Loucy (cell line): ENCODE results near the gene WDR33.

Source experiments
- CTCF ChIP-seq: fragments of 200-600 bp; sonication (generic); conservative IDR thresholded peaks from 2 replicates; pipeline ENCODE4 v1.5.1; 2014; ENCODE audit warnings: mild to moderate bottlenecking, antibody characterized with exemption, low read length
- EZH2phosphoT487 ChIP-seq: fragments of 200-600 bp; IDR thresholded peaks from 2 replicates; pipeline ENCODE4 v1.6.1; 2018; ENCODE audit warnings: antibody characterized with exemption, mild to moderate bottlenecking, moderate library complexity, borderline replicate concordance

DNA sequence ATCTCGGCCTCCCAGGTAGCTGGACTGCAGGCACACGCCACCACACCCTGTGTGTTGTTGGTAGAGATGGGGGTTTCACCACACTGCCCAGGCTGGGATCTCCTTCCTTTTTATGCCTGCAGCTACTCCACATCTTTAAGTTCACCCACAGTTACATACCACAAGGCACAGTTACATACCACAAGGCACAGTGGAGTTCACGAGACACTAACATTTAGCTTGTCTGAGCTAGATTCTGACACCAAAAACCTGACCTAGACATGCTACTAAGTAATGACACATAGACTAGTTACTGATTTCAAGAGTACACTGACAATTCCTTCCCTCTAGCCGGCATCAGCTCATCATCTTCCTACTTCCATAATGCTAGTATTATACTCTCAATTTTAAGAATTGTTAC lies 42.7 kb upstream of the WDR33 start:
- no peak for TF ChIP-seq CTCF
- TF ChIP-seq EZH2phosphoT487 = no peak
